WTC11 (cell line): ENCODE results near the gene DERL2. TPM values are rescaled to one million over a fixed set of nuclear protein-coding genes. Genes with fewer than 3 reads are reported as not detected.
A peak's percentile ranks its signal among the peaks of the same experiment; 100 is the strongest.

Experiments
- ATAC-seq: fragments of 200-7000 bp; cut with Tn5 transposase; 2 replicates; pipeline ENCODE4 v1.10.0; 2021; ENCODE audit warnings: mild to moderate bottlenecking, moderate library complexity
- CTCF ChIA-PET: fragments of 300-600 bp; sonication (Branson Sonifier 250); formaldehyde crosslinking; loops from one replicate; lab custom pipeline; 2021; ENCODE audit warnings: antibody characterized with exemption; lab: Charles Lee
- POLR2A ChIA-PET: fragments of 350-600 bp; sonication (Branson Sonifier 250); formaldehyde crosslinking; loops from one replicate; lab custom pipeline; 2021; ENCODE audit warnings: antibody characterized with exemption; lab: Charles Lee
- DNase-seq: peaks from one replicate; pipeline ENCODE4 v3.0.0; 2021; ENCODE audit warnings: low spot score
- H3K27ac Mint-ChIP-seq: 2 replicates; pipeline ENCODE4 v1.8.0; 2021; ENCODE audit warnings: mixed read lengths
- H3K27me3 Mint-ChIP-seq: 2 replicates; pipeline ENCODE4 v1.8.0; 2021; ENCODE audit warnings: low read depth, mild to moderate bottlenecking, moderate library complexity, mixed read lengths
- H3K36me3 Mint-ChIP-seq: 2 replicates; pipeline ENCODE4 v1.8.0; 2021; ENCODE audit warnings: mixed read lengths
- H3K4me1 Mint-ChIP-seq: 2 replicates; pipeline ENCODE4 v1.8.0; 2022; ENCODE audit warnings: mixed read lengths
- H3K4me3 Mint-ChIP-seq: 2 replicates; pipeline ENCODE4 v1.8.0; 2021; ENCODE audit warnings: mild to moderate bottlenecking, moderate library complexity, mixed read lengths
- H3K9me3 Mint-ChIP-seq: 2 replicates; pipeline ENCODE4 v1.8.0; 2021; ENCODE audit warnings: mixed read lengths
- ARID4B ChIP-seq: sonication (generic); formaldehyde crosslinking; IDR thresholded peaks from 2 replicates; pipeline ENCODE4 v1.8.0; 2023; ENCODE audit warnings: missing genetic modification reagents, mild to moderate bottlenecking, borderline replicate concordance
- CBFB ChIP-seq: sonication (generic); formaldehyde crosslinking; IDR thresholded peaks from 2 replicates; pipeline ENCODE4 v1.8.1; 2022; ENCODE audit warnings: mild to moderate bottlenecking, low read depth, missing genetic modification reagents
- MYBL2 ChIP-seq: sonication (generic); formaldehyde crosslinking; IDR thresholded peaks from 2 replicates; pipeline ENCODE4 v1.8.1; 2023; ENCODE audit warnings: mild to moderate bottlenecking, moderate library complexity, missing genetic modification reagents
- NR3C1 ChIP-seq: sonication (generic); formaldehyde crosslinking; conservative IDR thresholded peaks from 2 replicates; pipeline ENCODE4 v1.8.1; 2023; ENCODE audit warnings: low read depth, mild to moderate bottlenecking, missing genetic modification reagents
- PRDM15 ChIP-seq: sonication (generic); formaldehyde crosslinking; IDR thresholded peaks from 2 replicates; pipeline ENCODE4 v1.8.0; 2022; ENCODE audit warnings: missing genetic modification reagents
- SMAD3 ChIP-seq: sonication (generic); formaldehyde crosslinking; IDR thresholded peaks from 2 replicates; pipeline ENCODE4 v1.8.0; 2022; ENCODE audit warnings: missing genetic modification reagents, mild to moderate bottlenecking, borderline replicate concordance
- SOX15 ChIP-seq: fragments of 250-450 bp; sonication (Bioruptor Pico); IDR thresholded peaks from 2 replicates; pipeline ENCODE4 v1.9.0; 2021; ENCODE audit warnings: mild to moderate bottlenecking
- TEAD1 ChIP-seq: sonication (generic); formaldehyde crosslinking; IDR thresholded peaks from 2 replicates; pipeline ENCODE4 v1.8.0; 2022; ENCODE audit warnings: mild to moderate bottlenecking, missing genetic modification reagents
- ZBTB21 ChIP-seq: sonication (generic); formaldehyde crosslinking; IDR thresholded peaks from 2 replicates; pipeline ENCODE4 v1.8.1; 2023; ENCODE audit warnings: mild to moderate bottlenecking, missing genetic modification reagents, borderline replicate concordance
- ZNF416 ChIP-seq: fragments of 250-450 bp; sonication (Bioruptor Pico); IDR thresholded peaks from 2 replicates; pipeline ENCODE4 v1.9.0; 2021; ENCODE audit warnings: mild to moderate bottlenecking, inconsistent platforms
- total RNA-seq: library from RNA; stranded (reverse); gene quantifications from 3 replicates; pipeline ENCODE4 v1.2.3, GENCODE V29; 2021
- TF ChIP-seq, protein P1 (sequence below): fragments of 250-450 bp; sonication (Bioruptor Pico); conservative IDR thresholded peaks from 2 replicates; pipeline ENCODE4 v1.9.0; 2021; ENCODE audit warnings: mild to moderate bottlenecking
- TF ChIP-seq, protein P2 (sequence below): sonication (generic); formaldehyde crosslinking; IDR thresholded peaks from 2 replicates; pipeline ENCODE4 v1.8.0; 2022; ENCODE audit warnings: mild to moderate bottlenecking, missing genetic modification reagents
- TF ChIP-seq, protein P3 (sequence below): fragments of 250-450 bp; sonication (Bioruptor Pico); IDR thresholded peaks from 2 replicates; pipeline ENCODE4 v1.8.0; 2021; ENCODE audit warnings: mild to moderate bottlenecking
- TF ChIP-seq, protein P4 (sequence below): fragments of 200-600 bp; IDR thresholded peaks from 2 replicates; pipeline ENCODE4 v1.8.0; 2022; ENCODE audit warnings: antibody characterized with exemption
- TF ChIP-seq, protein P5 (sequence below): sonication (generic); formaldehyde crosslinking; conservative IDR thresholded peaks from 2 replicates; pipeline ENCODE4 v1.8.1; 2023; ENCODE audit warnings: mild to moderate bottlenecking, low read depth, missing genetic modification reagents, moderate library complexity

The DERL2 gene
- total RNA-seq, 1 experiment from 2014 or later = 47.1 TPM

GRCh38 chr17:5488752-5489151 lies 2.8 kb upstream of the DERL2 start (continued):
- TF ChIP-seq, protein P1, sequence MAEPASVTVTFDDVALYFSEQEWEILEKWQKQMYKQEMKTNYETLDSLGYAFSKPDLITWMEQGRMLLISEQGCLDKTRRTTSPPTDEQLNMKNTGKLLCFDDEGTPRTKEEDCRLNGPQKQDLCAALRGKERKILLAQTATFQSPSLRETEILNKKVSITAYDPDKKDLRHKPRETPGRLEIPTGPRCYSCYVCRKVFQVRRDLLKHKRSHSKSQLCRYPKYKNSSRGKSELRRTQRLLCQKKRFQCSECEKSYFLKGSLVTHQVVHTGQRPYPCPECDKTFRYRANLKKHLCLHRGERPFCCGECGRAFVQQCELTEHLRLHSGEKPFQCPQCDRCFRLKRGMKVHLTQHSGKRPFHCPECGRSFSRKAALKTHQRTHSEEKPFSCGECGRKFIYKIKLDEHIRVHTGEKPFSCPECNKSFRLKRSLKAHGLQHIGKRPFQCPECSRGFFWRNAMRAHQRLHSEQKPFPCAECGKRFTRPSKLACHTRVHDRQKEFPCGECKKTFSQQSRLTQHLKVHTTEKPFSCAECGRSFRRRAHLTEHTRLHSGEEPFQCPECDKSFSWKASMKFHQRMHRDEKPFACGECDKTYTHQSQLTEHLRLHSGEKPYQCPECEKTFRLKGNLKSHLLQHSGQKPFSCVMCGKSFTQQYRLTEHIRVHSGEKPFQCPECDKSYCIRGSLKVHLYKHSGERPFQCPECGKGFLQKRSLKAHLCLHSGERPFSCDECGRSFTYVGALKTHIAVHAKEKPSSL (CRISPR knock-in tag) = no peak
- TF ChIP-seq, protein P2, sequence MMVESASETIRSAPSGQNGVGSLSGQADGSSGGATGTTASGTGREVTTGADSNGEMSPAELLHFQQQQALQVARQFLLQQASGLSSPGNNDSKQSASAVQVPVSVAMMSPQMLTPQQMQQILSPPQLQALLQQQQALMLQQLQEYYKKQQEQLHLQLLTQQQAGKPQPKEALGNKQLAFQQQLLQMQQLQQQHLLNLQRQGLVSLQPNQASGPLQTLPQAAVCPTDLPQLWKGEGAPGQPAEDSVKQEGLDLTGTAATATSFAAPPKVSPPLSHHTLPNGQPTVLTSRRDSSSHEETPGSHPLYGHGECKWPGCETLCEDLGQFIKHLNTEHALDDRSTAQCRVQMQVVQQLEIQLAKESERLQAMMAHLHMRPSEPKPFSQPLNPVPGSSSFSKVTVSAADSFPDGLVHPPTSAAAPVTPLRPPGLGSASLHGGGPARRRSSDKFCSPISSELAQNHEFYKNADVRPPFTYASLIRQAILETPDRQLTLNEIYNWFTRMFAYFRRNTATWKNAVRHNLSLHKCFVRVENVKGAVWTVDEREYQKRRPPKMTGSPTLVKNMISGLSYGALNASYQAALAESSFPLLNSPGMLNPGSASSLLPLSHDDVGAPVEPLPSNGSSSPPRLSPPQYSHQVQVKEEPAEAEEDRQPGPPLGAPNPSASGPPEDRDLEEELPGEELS (CRISPR knock-in tag) = no peak
- TF ChIP-seq MYBL2 (CRISPR knock-in tag) = no peak
- TF ChIP-seq PRDM15 (CRISPR knock-in tag) = no peak
- TF ChIP-seq ZBTB21 (CRISPR knock-in tag) = no peak
- TF ChIP-seq, protein P3, sequence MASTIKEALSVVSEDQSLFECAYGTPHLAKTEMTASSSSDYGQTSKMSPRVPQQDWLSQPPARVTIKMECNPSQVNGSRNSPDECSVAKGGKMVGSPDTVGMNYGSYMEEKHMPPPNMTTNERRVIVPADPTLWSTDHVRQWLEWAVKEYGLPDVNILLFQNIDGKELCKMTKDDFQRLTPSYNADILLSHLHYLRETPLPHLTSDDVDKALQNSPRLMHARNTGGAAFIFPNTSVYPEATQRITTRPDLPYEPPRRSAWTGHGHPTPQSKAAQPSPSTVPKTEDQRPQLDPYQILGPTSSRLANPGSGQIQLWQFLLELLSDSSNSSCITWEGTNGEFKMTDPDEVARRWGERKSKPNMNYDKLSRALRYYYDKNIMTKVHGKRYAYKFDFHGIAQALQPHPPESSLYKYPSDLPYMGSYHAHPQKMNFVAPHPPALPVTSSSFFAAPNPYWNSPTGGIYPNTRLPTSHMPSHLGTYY (CRISPR knock-in tag) = no peak
- no peak for TF ChIP-seq NR3C1

DNA sequence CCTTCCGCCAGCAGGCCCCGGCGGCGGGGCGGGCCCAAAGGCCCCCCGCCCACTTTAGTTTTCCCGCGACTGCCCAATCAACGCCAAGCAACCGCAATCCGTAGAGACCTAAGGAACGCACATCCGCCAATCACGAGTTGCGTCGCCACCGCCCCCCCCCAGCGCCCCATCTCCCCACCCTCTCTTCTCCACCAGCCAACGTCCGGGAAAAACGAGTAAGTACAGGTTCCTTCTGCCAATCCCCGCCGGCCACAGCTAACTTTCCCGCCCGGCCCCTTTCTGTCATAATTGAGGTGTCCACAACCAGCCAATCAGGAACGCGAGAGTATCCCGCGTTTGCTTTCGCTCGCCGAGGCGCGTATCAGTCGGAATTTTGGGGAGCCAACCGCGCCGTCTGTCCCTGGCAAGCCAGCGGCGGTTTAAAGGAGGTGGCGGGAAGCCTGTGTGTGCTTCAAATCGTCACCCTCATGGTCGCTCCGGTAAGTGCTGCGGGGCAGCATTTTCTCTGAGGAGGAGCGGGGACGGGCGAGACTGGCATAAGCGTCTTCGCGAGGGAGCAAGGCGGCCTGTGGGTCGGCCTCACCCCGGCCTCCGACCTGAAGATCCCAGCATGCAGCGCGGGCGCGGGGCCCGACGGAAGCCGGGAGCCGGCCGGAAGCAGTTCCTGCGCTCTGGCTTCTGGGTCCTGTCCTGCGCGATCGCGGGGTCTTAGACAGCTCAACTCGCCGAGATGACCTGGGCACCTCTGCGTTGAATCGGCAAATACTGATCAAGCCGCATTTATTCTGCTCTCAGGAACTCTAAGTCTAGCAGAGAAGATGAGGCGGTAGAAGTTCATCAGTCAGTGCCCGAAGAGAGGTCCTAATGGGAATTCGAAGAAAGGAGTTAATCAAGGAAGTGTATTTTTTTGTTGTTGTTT lies 487 bp upstream of the DERL2 start, which contains the start of gene MIS12:
TSS of gene MIS12 (plus strand) at position 361 of the 919 bp plus-strand sequence. CDS start 2,297 bp downstream, outside the sequence.
- ChIA-PET CTCF (interaction anchor here (0.7 to 3.0 kb wide), 7 partner anchors 13 to 249 kb away, joined by 3 to 15 read pairs (median 5); partner anchors contain the start of genes C1QBP, DHX33, NUP88 and RPAIN), POLR2A (interaction anchor here (0.7 to 2.6 kb wide), 7 partner anchors 14 to 950 kb away, joined by 3 to 24 read pairs (median 3); partner anchors contain the start of gene DHX33)
- Mint-ChIP-seq H3K9me3 (no peaks in the 10 kb centered on the region), H3K4me1 (peaks cover 26% of the 10 kb centered on the region), H3K27ac (peak within 1 kb of the TSS; percentile 100), H3K4me3 (peak within 1 kb of the TSS; percentile 100), H3K27me3 (no peaks in the 10 kb centered on the region), H3K36me3 (peaks cover 50% of the 10 kb centered on the region)
- ATAC-seq (peak; percentile 95), DNase-seq (peak; percentile 97)
- TF ChIP-seq ARID4B (CRISPR knock-in tag) = peak; percentile 93; the same call in 1 of the 2 replicates
- TF ChIP-seq ZNF416 (CRISPR knock-in tag) = peak; percentile 65; the same call in 1 of the 2 replicates
- no peak for TF ChIP-seq SOX15 (CRISPR knock-in tag)
- TF ChIP-seq CBFB (CRISPR knock-in tag) = 0 out of 2 replicates have a peak, but pooled peaks have one; percentile 15
- TF ChIP-seq SMAD3 (CRISPR knock-in tag) = no peak
- TF ChIP-seq, protein P4, sequence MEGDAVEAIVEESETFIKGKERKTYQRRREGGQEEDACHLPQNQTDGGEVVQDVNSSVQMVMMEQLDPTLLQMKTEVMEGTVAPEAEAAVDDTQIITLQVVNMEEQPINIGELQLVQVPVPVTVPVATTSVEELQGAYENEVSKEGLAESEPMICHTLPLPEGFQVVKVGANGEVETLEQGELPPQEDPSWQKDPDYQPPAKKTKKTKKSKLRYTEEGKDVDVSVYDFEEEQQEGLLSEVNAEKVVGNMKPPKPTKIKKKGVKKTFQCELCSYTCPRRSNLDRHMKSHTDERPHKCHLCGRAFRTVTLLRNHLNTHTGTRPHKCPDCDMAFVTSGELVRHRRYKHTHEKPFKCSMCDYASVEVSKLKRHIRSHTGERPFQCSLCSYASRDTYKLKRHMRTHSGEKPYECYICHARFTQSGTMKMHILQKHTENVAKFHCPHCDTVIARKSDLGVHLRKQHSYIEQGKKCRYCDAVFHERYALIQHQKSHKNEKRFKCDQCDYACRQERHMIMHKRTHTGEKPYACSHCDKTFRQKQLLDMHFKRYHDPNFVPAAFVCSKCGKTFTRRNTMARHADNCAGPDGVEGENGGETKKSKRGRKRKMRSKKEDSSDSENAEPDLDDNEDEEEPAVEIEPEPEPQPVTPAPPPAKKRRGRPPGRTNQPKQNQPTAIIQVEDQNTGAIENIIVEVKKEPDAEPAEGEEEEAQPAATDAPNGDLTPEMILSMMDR = no peak
- peak; percentile 75; the same call in 1 of the 2 replicates for TF ChIP-seq TEAD1 (CRISPR knock-in tag)
- TF ChIP-seq, protein P5, sequence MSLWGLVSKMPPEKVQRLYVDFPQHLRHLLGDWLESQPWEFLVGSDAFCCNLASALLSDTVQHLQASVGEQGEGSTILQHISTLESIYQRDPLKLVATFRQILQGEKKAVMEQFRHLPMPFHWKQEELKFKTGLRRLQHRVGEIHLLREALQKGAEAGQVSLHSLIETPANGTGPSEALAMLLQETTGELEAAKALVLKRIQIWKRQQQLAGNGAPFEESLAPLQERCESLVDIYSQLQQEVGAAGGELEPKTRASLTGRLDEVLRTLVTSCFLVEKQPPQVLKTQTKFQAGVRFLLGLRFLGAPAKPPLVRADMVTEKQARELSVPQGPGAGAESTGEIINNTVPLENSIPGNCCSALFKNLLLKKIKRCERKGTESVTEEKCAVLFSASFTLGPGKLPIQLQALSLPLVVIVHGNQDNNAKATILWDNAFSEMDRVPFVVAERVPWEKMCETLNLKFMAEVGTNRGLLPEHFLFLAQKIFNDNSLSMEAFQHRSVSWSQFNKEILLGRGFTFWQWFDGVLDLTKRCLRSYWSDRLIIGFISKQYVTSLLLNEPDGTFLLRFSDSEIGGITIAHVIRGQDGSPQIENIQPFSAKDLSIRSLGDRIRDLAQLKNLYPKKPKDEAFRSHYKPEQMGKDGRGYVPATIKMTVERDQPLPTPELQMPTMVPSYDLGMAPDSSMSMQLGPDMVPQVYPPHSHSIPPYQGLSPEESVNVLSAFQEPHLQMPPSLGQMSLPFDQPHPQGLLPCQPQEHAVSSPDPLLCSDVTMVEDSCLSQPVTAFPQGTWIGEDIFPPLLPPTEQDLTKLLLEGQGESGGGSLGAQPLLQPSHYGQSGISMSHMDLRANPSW (CRISPR knock-in tag) = no peak
